Measurements from ENCODE around the gene TUNAR. TPM values are rescaled to one million over a fixed set of nuclear protein-coding genes. Genes with fewer than 3 reads are reported as not detected.

The TUNAR gene
- total and polyA plus RNA-seq, 9 of the 15 experiments (the other 6 are each of a cell fraction or from before 2014, with no cell fraction given), result not detected

GRCh38 chr14:95834496-95834895, 42.1 kb upstream of the TUNAR start:
- H4K20me1 ChIP-seq (replicated peaks; ENCODE audit: control insufficient read depth, insufficient read depth, low read length), result no peaks in the 10 kb centered on the region
- CTCF ChIA-PET (ENCODE audit: low intra/inter-chr PET ratio), result no interaction called here
- H3K4me3 ChIP-seq, result no peak overlapping the region
- no peak for FAIRE-seq
- H3K79me2 ChIP-seq (ENCODE audit: control insufficient read depth, insufficient read depth, low read length), result no peaks in the 10 kb centered on the region
- intact Hi-C loops (cut with micrococcal nuclease) (no loop called here), in situ Hi-C loops (cut with MboI) (no loop called here)
- WGBS (ENCODE audit: insufficient coverage, low coverage, missing lambda C conversion rate), result 0% methylated on average over 2 of the region's 2 CpGs
- ATAC-seq, result no peak
- H3K9me3 ChIP-seq (replicated peaks; ENCODE audit: control insufficient read depth, insufficient read depth, low read depth, low read length), result no peaks in the 10 kb centered on the region
- POLR2A ChIA-PET, result no interaction called here
- no TSS peak for BruUV-seq (replicated peaks)
- no peak overlapping the region for H3K27ac ChIP-seq (ENCODE audit: extremely low read depth, low read depth, low read length)
- H2AFZ ChIP-seq (ENCODE audit: low read depth, low read length), result no peak overlapping the region
- no peak overlapping the region for H3K4me2 ChIP-seq (ENCODE audit: insufficient read depth, low read length)
- H3K36me3 ChIP-seq (ENCODE audit: control insufficient read depth, insufficient read depth, low read length), result no peaks in the 10 kb centered on the region
- no peaks in the 10 kb centered on the region for H3K27me3 ChIP-seq (ENCODE audit: control insufficient read depth in 2 of 2, insufficient read depth in 2 of 2, low read length in 2 of 2)
- TF ChIP-seq FOXO4 (CRISPR knock-in tag; IDR thresholded peaks at IDR 0.05) (no peak), KLF10 (CRISPR knock-in tag; IDR thresholded peaks at IDR 0.05) (no peak), KDM5B (IDR thresholded peaks at IDR 0.05; ENCODE audit: insufficient replicate concordance, low read depth, low read length) (no peak), PHF8 (IDR thresholded peaks at IDR 0.05; ENCODE audit: borderline replicate concordance, low read length) (no peak), RUNX1 (IDR thresholded peaks at IDR 0.05; ENCODE audit: low read depth) (no peak), STAG1 (CRISPR knock-in tag; IDR thresholded peaks at IDR 0.05; ENCODE audit: borderline replicate concordance) (no peak), CLOCK (CRISPR knock-in tag; IDR thresholded peaks at IDR 0.05; ENCODE audit: borderline replicate concordance) (no peak), NR4A1 (CRISPR knock-in tag; IDR thresholded peaks at IDR 0.05) (no peak), NR4A1 (tag; IDR thresholded peaks at IDR 0.05) (no peak), SMAD2 (IDR thresholded peaks at IDR 0.05; ENCODE audit: low read depth, low read length) (no peak), CBX3 (IDR thresholded peaks at IDR 0.05; ENCODE audit: borderline replicate concordance in 1 of 2, low read length in 2 of 2) (no peak), YBX1 (IDR thresholded peaks at IDR 0.05) (no peak), NFATC3 (IDR thresholded peaks at IDR 0.05) (no peak), NFIC (IDR thresholded peaks at IDR 0.05) (no peak), MEF2A (IDR thresholded peaks at IDR 0.05; ENCODE audit: control insufficient read depth, low read depth, low read length) (no peak), SRF (CRISPR knock-in tag; IDR thresholded peaks at IDR 0.05) (no peak), THAP12 (CRISPR knock-in tag; IDR thresholded peaks at IDR 0.05) (no peak), SIN3B (IDR thresholded peaks at IDR 0.05; ENCODE audit: low read depth) (no peak), ZC3H8 (IDR thresholded peaks at IDR 0.05) (no peak), ZNF146 (CRISPR knock-in tag; IDR thresholded peaks at IDR 0.05; ENCODE audit: unreplicated experiment) (no peak)
- no peak for DNase-seq (ENCODE audit: extremely low read depth in 1 of 4, low spot score in 3 of 4)
- H3K9ac ChIP-seq (ENCODE audit: insufficient read depth in 1 of 2, low read depth in 2 of 2, low read length in 2 of 2), result no peak overlapping the region
- H3K9me1 ChIP-seq (ENCODE audit: control insufficient read depth, insufficient read depth, low read length), result no peaks in the 10 kb centered on the region
- H3K4me1 ChIP-seq (replicated peaks in 1 of 2; ENCODE audit: control insufficient read depth in 2 of 2, insufficient read depth in 2 of 2, low read length in 2 of 2), result no peaks in the 10 kb centered on the region
